ENCODE measurements around the gene APOA5.

Gene APOA5

GRCh38 chr11:116786966-116787365 lies 4.7 kb downstream of the APOA5 start:
- H3K36me3 ChIP-seq (ENCODE audit: low read length), result peaks cover 23% of the 10 kb centered on the region
- H3K9me2 ChIP-seq (replicated peaks; ENCODE audit: insufficient read depth, low read length), result no peaks in the 10 kb centered on the region
- no peaks in the 10 kb centered on the region for H3F3A ChIP-seq (ENCODE audit: insufficient read depth)
- no peak overlapping the region for H3K27ac ChIP-seq (ENCODE audit: low read depth, low read length)
- H3K9ac ChIP-seq (ENCODE audit: low read length), result peak overlapping the region; percentile 88
- H2AFZ ChIP-seq (ENCODE audit: low read depth, low read length, severe bottlenecking), result no peak overlapping the region
- TF ChIP-seq CTCF (IDR thresholded peaks at IDR 0.05; ENCODE audit: insufficient read depth, low read length, poor library complexity, severe bottlenecking) (no peak), EZH2phosphoT487 (conservative IDR thresholded peaks at IDR 0.05; ENCODE audit: low read length) (no peak)
- no peaks in the 10 kb centered on the region for H3K9me3 ChIP-seq (ENCODE audit: insufficient read depth, low read length)
- H4K20me1 ChIP-seq (ENCODE audit: low read depth, low read length), result no peaks in the 10 kb centered on the region
- peaks cover 30% of the 10 kb centered on the region for H3K79me2 ChIP-seq (ENCODE audit: insufficient read depth, low read length)
- no peaks in the 10 kb centered on the region for H3K27me3 ChIP-seq (ENCODE audit: low read length)
- peak overlapping the region; percentile 67 for H3K4me2 ChIP-seq (ENCODE audit: low read depth, low read length, poor library complexity, severe bottlenecking)
- peak overlapping the region; percentile 98 for H3K4me3 ChIP-seq (ENCODE audit: insufficient read depth, low read length, poor library complexity, severe bottlenecking)

DNA sequence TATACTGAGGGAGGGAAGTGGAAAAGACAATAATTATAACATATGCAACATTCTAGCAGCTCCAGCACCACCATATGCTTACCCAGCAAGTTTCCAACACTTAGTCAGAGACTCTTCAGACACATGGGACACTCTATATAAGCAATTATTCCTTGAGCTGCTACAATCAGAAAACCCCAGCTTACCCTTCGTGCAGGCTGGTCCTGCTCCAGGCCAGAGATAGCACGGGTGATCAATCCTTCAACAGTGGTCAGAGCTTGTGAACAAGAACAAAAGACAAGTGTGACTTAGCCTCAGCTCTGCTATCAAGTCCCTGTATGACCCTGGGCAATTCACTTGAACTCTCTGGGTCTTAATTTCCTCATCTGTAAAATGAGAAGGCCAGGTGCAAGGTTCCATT lies 5.4 kb downstream of the APOA5 start:
- Histone ChIP-seq H3K79me2 (ENCODE audit: insufficient read depth, low read length) (peaks cover 30% of the 10 kb centered on the region), H4K20me1 (ENCODE audit: low read depth, low read length) (no peaks in the 10 kb centered on the region), H3K36me3 (ENCODE audit: low read length) (peaks cover 25% of the 10 kb centered on the region), H3K9me2 (replicated peaks; ENCODE audit: insufficient read depth, low read length) (no peaks in the 10 kb centered on the region), H3K9me3 (ENCODE audit: insufficient read depth, low read length) (no peaks in the 10 kb centered on the region), H3K27me3 (ENCODE audit: low read length) (no peaks in the 10 kb centered on the region), H3F3A (ENCODE audit: insufficient read depth) (no peaks in the 10 kb centered on the region), H3K9ac (ENCODE audit: low read length) (no peak overlapping the region), H2AFZ (ENCODE audit: low read depth, low read length, severe bottlenecking) (no peak overlapping the region), H3K4me2 (ENCODE audit: low read depth, low read length, poor library complexity, severe bottlenecking) (peak overlapping the region; percentile 67), H3K4me3 (ENCODE audit: insufficient read depth, low read length, poor library complexity, severe bottlenecking) (no peak overlapping the region), H3K27ac (ENCODE audit: low read depth, low read length) (no peak overlapping the region)
- TF ChIP-seq EZH2phosphoT487 (conservative IDR thresholded peaks at IDR 0.05; ENCODE audit: low read length) (no peak), CTCF (IDR thresholded peaks at IDR 0.05; ENCODE audit: insufficient read depth, low read length, poor library complexity, severe bottlenecking) (no peak)

- Histone ChIP-seq H3K27me3 (ENCODE audit: low read length) (no peaks in the 10 kb centered on the region), H3K79me2 (ENCODE audit: insufficient read depth, low read length) (peaks cover 28% of the 10 kb centered on the region), H3K36me3 (ENCODE audit: low read length) (peaks cover 41% of the 10 kb centered on the region), H3K4me3 (ENCODE audit: insufficient read depth, low read length, poor library complexity, severe bottlenecking) (no peak overlapping the region), H3F3A (ENCODE audit: insufficient read depth) (peaks cover 4% of the 10 kb centered on the region; the same call in 1 of the 2 replicates), H3K4me2 (ENCODE audit: low read depth, low read length, poor library complexity, severe bottlenecking) (no peak overlapping the region), H3K27ac (ENCODE audit: low read depth, low read length) (no peak overlapping the region), H4K20me1 (ENCODE audit: low read depth, low read length) (no peaks in the 10 kb centered on the region), H2AFZ (ENCODE audit: low read depth, low read length, severe bottlenecking) (no peak overlapping the region), H3K9me2 (replicated peaks; ENCODE audit: insufficient read depth, low read length) (no peaks in the 10 kb centered on the region), H3K9ac (ENCODE audit: low read length) (no peak overlapping the region), H3K9me3 (ENCODE audit: insufficient read depth, low read length) (no peaks in the 10 kb centered on the region)
- TF ChIP-seq CTCF (IDR thresholded peaks at IDR 0.05; ENCODE audit: insufficient read depth, low read length, poor library complexity, severe bottlenecking) (no peak), EZH2phosphoT487 (conservative IDR thresholded peaks at IDR 0.05; ENCODE audit: low read length) (no peak)
These were observed 9.0 kb downstream of the APOA5 start for GRCh38 chr11:116782728-116783127.
